Lower leg skin (tissue), 4 donors: ENCODE measurements around the gene CD1E. TPM values are rescaled to one million over a fixed set of nuclear protein-coding genes. Genes with fewer than 3 reads are reported as not detected.

Experiments used
- DNase-seq, 2 donors: peaks; one replicate each; pipeline ENCODE4 v3.0.0-alpha.2; 2019; ENCODE audit warnings: low spot score in 2 of 2
- H3K4me3 ChIP-seq: fragments of 200-600 bp; sonication (generic); 2 replicates; pipeline ENCODE4 v1.5.1; 2017; ENCODE audit warnings: mild to moderate bottlenecking, low read depth; ENCODE audit not compliant: poor library complexity, severe bottlenecking
- POLR2A ChIP-seq, 2 donors: fragments of 450-650 bp; IDR thresholded peaks; one replicate each; pipeline ENCODE4 v1.6.1; 2016 to 2017; ENCODE audit warnings: antibody characterized with exemption in 2 of 2, mild to moderate bottlenecking in 1 of 2, moderate library complexity in 1 of 2
- WGBS, 2 donors: methylation state at CpG; one replicate each; pipeline ENCODE4 v1.1.5; 2018; 5-methylcytosine and 5-hydroxymethylcytosine counted together
- intact Hi-C: fragments of 100-400 bp; cut with DNase I; formaldehyde crosslinking; loops from one replicate; pipeline ENCODE4 v1.15.0; 2023; ENCODE audit warnings: low total_unique reads
- total RNA-seq, 4 donors: library from RNA; depleted of rRNA; stranded (reverse); fragments of >200 nt; gene quantifications; one replicate each; pipeline ENCODE4 v1.1.0, GENCODE V29; 2016
- TF ChIP-seq, protein P1 (sequence below), 3 donors: fragments of 450-650 bp; IDR thresholded peaks; one replicate each; pipeline ENCODE4 v1.5.1; 2016; ENCODE audit warnings: antibody characterized with exemption in 3 of 3, mild to moderate bottlenecking in 3 of 3, moderate library complexity in 2 of 3

CD1E gene
- total RNA-seq, 4 donors from 2014 or later: 5.3 to 6.7 (median 6.2) TPM

DNA sequence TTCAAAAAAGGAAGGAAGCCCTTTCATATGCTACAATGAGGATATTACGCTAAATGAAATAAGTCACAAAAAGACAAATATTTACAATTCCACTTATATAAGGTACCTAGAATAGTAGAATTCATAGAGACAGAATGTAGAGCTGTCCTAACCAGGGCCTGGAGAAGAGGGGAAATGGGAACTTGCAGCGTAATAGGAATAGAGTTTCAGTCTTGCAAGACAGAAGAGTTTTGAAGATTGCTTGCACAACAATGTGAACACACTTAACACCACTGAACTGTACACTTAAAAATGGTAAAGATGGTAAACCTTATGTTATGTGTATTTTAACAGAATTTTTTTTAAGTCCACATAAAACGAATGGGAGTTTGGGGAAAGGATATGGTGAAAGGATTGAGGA lies 25.3 kb upstream of the CD1E start:
- DNase-seq: no peak
- TF ChIP-seq, protein P1, sequence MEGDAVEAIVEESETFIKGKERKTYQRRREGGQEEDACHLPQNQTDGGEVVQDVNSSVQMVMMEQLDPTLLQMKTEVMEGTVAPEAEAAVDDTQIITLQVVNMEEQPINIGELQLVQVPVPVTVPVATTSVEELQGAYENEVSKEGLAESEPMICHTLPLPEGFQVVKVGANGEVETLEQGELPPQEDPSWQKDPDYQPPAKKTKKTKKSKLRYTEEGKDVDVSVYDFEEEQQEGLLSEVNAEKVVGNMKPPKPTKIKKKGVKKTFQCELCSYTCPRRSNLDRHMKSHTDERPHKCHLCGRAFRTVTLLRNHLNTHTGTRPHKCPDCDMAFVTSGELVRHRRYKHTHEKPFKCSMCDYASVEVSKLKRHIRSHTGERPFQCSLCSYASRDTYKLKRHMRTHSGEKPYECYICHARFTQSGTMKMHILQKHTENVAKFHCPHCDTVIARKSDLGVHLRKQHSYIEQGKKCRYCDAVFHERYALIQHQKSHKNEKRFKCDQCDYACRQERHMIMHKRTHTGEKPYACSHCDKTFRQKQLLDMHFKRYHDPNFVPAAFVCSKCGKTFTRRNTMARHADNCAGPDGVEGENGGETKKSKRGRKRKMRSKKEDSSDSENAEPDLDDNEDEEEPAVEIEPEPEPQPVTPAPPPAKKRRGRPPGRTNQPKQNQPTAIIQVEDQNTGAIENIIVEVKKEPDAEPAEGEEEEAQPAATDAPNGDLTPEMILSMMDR (IDR thresholded peaks at IDR 0.05): no peak
- no peak for TF ChIP-seq POLR2A (IDR thresholded peaks at IDR 0.05)
- no peak overlapping the region for H3K4me3 ChIP-seq
- WGBS, 2 donors: 81 to 86% methylated on average over 3 of the region's 3 CpGs
- intact Hi-C loops: no loop called here

DNA sequence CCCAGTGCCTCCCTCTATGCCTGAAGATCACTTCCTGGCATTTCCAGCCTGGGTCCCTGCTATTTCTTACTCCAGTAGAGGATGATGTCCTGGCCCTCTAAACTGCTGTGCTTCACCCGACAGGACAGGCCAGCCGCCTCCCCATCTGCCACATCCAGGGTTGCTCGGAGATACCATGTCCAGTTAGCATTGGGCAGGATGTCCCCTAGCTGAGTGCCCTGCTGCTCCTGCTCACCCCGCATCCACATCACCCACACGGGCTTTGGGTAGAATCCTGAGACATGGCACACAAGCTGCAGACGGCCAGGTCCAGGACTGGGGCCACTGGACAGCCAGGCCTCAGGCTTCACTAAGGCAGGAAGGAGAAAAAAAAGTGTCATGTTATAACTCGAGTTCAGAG lies 24.4 kb upstream of the CD1E start:
- TF ChIP-seq POLR2A (IDR thresholded peaks at IDR 0.05): no peak
- TF ChIP-seq, protein P1 (IDR thresholded peaks at IDR 0.05): no peak
- DNase-seq: no peak
- no peak overlapping the region for H3K4me3 ChIP-seq
- WGBS, 2 donors: 84 to 90% methylated on average over 7 of the region's 7 CpGs
- intact Hi-C loops: no loop called here

DNA sequence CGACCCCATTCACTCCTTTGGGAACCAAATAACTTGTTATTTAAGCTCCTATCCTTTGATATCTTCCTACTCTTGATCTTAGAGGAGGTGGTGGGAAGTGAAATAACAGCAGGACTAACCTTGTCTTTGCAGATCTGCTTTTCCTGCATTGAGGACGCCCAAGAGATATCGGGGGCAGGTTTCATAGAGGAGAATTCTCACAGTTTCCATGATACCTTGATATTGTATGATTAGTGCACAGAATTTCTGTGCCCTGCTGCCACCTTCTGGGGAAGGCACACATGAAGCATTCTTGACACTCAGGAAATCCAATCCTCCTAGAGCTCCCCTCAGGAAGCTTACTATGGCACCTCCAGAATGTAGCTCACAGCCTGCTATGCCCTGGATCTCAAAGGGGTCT lies 24.0 kb upstream of the CD1E start:
- no peak overlapping the region for H3K4me3 ChIP-seq
- intact Hi-C loops: no loop called here
- DNase-seq: no peak
- 67 to 78% methylated on average over 3 of the region's 3 CpGs for WGBS, 2 donors
- no peak for TF ChIP-seq POLR2A (IDR thresholded peaks at IDR 0.05)
- TF ChIP-seq, protein P1 (IDR thresholded peaks at IDR 0.05): no peak

- H3K4me3 ChIP-seq: no peak overlapping the region
- WGBS, 2 donors: 76 to 82% methylated on average over 11 of the region's 11 CpGs
- intact Hi-C loops: no loop called here
- TF ChIP-seq, protein P1 (IDR thresholded peaks at IDR 0.05): no peak
- TF ChIP-seq POLR2A (IDR thresholded peaks at IDR 0.05): no peak
- DNase-seq: no peak
Observed at GRCh38 chr1:158330391-158331105, 23.1 kb upstream of the CD1E start.

- H3K4me3 ChIP-seq: no peak overlapping the region
- TF ChIP-seq, protein P1 (IDR thresholded peaks at IDR 0.05): no peak
- no peak for TF ChIP-seq POLR2A (IDR thresholded peaks at IDR 0.05)
- no peak for DNase-seq
- 81 to 86% methylated on average over 1 of the region's 1 CpG for WGBS, 2 donors
- intact Hi-C loops: no loop called here
Observed at GRCh38 chr1:158331106-158331425, 22.6 kb upstream of the CD1E start.
